Large intestine (tissue), 3 donors: ENCODE results near the gene DLGAP1. TPM values are rescaled to one million over a fixed set of nuclear protein-coding genes. Genes with fewer than 3 reads are reported as not detected.
"Not testable (repeated sequence)": the region's sequence is repeated elsewhere in the genome, so short reads cannot be mapped to it uniquely, and the experiment has no call there.

Experiments
- DNase-seq, 2 donors: peaks; one replicate each; pipeline versions ENCODE4 v3.0.0 to v3.0.0-alpha.2; 2013
- H3K27ac ChIP-seq: one replicate; pipeline ENCODE4 v1.5.1; 2013; ENCODE audit warnings: low read length
- H3K27me3 ChIP-seq: 2 replicates; pipeline ENCODE4 v1.6.1; 2013; ENCODE audit warnings: low read length; ENCODE audit not compliant: control insufficient read depth, insufficient read depth
- H3K36me3 ChIP-seq: 2 replicates; pipeline ENCODE4 v1.6.1; 2013; ENCODE audit warnings: low read length; ENCODE audit not compliant: control insufficient read depth, insufficient read depth
- H3K4me1 ChIP-seq: one replicate; pipeline ENCODE4 v1.6.1; 2013; ENCODE audit warnings: low read length; ENCODE audit not compliant: control insufficient read depth, insufficient read depth
- H3K4me3 ChIP-seq: one replicate; pipeline ENCODE4 v1.5.1; 2013; ENCODE audit warnings: low read length
- H3K9me3 ChIP-seq: one replicate; pipeline ENCODE4 v1.6.1; 2013; ENCODE audit warnings: mild to moderate bottlenecking, low read depth, low read length, moderate library complexity; ENCODE audit not compliant: control insufficient read depth
- WGBS: methylation state at CpG from one replicate; pipeline ENCODE4 v1.1.5; 2013; ENCODE audit warnings: low lambda C conversion rate; ENCODE audit not compliant: insufficient coverage; 5-methylcytosine and 5-hydroxymethylcytosine counted together
- polyA plus RNA-seq: library from polyadenylated mRNA; unstranded; fragments of 120-200 nt; gene quantifications from one replicate; pipeline ENCODE4 v1.2.1, GENCODE V29; 2013

The DLGAP1 gene
- polyA plus RNA-seq, 1 donor: 0.69 TPM

GRCh38 chr18:3612315-3612714 is 842.8 kb downstream of the DLGAP1 start:
- H3K36me3 ChIP-seq: no peaks in the 10 kb centered on the region
- H3K4me1 ChIP-seq: peaks cover 12% of the 10 kb centered on the region
- WGBS: no CpG with 5 or more reads among the region's 5 CpGs
- no peaks in the 10 kb centered on the region for H3K9me3 ChIP-seq
- no peak overlapping the region for H3K27ac ChIP-seq
- DNase-seq: no peak
- no peak overlapping the region for H3K4me3 ChIP-seq
- H3K27me3 ChIP-seq: no peaks in the 10 kb centered on the region

DNA sequence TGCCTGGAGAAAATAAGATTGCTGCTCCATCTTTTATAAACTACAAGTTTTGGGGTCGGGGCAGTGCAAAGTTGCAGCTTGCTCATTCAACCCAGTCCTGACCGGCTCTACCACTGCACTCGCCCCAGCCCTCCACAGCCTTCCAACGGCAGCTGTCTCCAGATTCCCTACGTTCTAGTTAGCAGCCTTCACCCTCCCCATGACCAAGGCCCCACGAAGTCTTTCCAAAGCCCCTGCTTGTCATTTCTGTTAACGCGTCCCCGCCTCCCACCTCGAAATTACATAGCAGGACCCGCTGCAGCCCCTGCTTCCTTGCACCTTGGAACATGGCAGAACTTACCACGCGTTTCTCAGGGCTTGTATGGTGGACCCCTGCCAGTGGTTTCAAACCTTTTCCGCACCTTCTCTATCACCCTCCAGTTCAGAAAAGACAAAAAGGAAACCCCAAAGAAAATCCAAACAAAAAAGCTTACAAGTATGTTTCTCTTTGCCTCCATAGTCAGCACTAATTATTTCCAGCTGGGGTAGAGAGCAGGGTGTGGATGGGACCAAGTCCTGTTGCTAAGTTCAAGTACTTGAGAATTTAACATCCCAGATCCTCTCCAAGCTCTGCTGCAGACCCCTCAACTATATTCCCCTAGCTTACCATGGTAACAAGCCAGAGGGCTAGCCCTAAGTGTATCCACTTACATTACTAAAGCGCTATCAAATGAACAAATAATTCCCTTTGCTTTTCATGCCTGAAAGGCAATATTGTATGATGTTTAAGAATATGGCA is 843.6 kb downstream of the DLGAP1 start:
- H3K9me3 ChIP-seq: no peaks in the 10 kb centered on the region
- DNase-seq: no peak
- H3K27me3 ChIP-seq: no peaks in the 10 kb centered on the region
- WGBS: 80% methylated on average over 1 of the region's 15 CpGs
- H3K27ac ChIP-seq: no peak overlapping the region
- peaks cover 13% of the 10 kb centered on the region for H3K4me1 ChIP-seq
- no peaks in the 10 kb centered on the region for H3K36me3 ChIP-seq
- H3K4me3 ChIP-seq: no peak overlapping the region

DNA sequence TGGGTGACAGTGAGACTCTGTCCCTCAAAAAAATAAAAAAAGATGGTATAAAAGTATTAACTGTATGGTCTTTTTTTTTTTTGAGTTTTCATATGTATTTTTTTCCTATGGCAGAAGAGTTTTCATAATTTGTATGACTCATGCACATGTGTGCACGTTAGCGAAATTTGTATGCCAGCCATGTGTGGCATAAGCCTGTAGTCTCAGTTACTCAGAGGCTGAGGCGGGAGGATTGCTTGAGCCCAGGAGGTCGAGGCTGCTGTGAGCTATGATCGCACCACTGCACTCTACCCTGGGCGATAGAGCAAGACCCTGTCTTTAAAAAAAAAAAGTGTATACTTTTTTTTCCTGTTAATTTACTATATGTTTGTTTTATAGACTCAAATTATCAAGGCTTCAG is 844.3 kb downstream of the DLGAP1 start:
- Histone ChIP-seq H3K27ac (no peak overlapping the region), H3K4me1 (peaks cover 13% of the 10 kb centered on the region), H3K27me3 (no peaks in the 10 kb centered on the region), H3K36me3 (no peaks in the 10 kb centered on the region), H3K4me3 (no peak overlapping the region), H3K9me3 (no peaks in the 10 kb centered on the region)
- WGBS: 100% methylated on average over 1 of the region's 6 CpGs
- no peak for DNase-seq

GRCh38 chr18:3610188-3610708 is 844.9 kb downstream of the DLGAP1 start:
- Histone ChIP-seq H3K4me3 (no peak overlapping the region), H3K27me3 (no peaks in the 10 kb centered on the region), H3K9me3 (no peaks in the 10 kb centered on the region), H3K27ac (no peak overlapping the region), H3K36me3 (no peaks in the 10 kb centered on the region), H3K4me1 (peaks cover 16% of the 10 kb centered on the region)
- no CpG with 5 or more reads among the region's 2 CpGs for whole genome bisulfite sequencing
- DNase-seq: no peak

DNA sequence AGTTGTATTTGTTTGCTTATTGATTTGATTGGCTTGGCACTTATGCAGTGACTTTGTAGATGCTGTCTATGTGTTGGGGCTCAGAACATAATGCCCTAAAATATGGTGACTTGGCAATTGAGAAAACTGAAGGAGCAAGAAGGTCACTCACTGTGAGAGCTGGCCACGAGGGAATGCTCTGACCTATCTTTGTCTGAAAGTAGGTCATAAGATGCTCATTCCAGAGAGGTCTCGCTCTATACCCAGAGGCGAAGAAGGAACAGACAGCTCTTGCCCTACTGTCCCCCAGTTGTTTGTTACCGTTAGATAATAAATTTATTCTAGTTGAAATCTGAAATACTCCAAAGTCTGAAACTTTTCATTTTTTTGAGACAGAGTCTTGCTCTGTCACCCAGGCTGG is 846.6 kb downstream of the DLGAP1 start:
- no peaks in the 10 kb centered on the region for H3K27me3 ChIP-seq
- peaks cover 30% of the 10 kb centered on the region for H3K4me1 ChIP-seq
- no CpG with 5 or more reads among the region's 4 CpGs for WGBS
- no peak overlapping the region for H3K4me3 ChIP-seq
- H3K9me3 ChIP-seq: no peaks in the 10 kb centered on the region
- DNase-seq: no peak
- no peak overlapping the region for H3K27ac ChIP-seq
- no peaks in the 10 kb centered on the region for H3K36me3 ChIP-seq

DNA sequence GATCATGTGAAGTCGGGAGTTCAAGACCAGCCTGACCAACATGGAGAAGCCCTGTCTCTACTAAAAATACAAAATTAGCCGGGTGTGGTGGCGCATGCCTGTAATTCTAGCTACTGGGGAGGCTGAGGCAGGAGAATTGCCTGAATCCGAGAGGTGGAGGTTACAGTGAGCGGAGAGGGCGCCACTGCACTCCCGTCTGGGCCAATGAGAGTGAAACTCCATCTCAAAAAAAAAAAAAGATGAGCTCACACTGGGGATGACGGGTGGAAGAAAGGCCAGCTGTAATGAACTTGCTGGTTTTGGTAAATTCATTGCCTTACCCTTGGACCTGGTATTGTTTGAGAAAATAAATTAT is 847.0 kb downstream of the DLGAP1 start:
- peaks cover 31% of the 10 kb centered on the region for H3K4me1 ChIP-seq
- not testable (repeated sequence) for H3K27ac ChIP-seq, H3K9me3 ChIP-seq, DNase-seq, H3K27me3 ChIP-seq, H3K4me3 ChIP-seq, H3K36me3 ChIP-seq
- whole genome bisulfite sequencing: 100% methylated on average over 1 of the region's 8 CpGs

DNA sequence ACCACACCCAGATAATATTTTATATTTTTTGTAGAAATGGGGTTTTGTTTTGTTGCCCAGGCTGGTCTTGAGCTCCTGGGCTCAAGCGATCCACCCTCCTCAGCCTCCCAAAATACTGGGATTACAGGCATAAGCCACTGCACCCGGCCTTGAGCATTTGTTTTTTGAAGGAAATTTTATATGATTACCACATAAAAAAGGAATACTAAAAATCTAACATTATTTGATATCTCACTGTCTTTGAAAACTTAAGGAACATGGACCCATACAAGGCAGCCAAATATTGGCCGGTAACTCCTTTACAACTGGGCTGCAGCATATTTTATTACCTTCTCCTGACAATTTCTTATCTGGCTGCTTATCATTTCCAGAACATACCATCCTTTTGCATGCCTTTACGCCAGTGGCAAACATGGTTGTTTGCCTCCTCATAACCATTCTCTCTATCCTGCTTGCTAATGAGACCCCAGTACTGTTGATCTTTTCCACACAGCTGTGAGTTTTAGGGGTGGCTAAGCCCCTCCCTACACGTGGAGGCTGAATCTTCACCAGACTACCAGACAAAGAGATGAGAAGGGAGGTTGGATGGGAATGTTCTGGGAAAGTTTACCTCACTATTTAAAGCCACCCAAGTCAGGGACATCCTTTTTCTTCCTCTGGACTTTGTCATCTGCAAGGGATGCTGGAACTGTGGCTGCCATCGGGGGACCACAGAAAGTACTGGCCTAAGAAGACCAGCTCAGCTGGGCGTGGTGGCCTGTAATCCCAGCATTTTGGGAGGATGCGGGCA is 847.6 kb downstream of the DLGAP1 start:
- peak in 1 of 2 donors; percentile 45 for DNase-seq
- no CpG with 5 or more reads among the region's 8 CpGs for WGBS
- no peaks in the 10 kb centered on the region for H3K9me3 ChIP-seq
- H3K27me3 ChIP-seq: no peaks in the 10 kb centered on the region
- H3K4me3 ChIP-seq: no peak overlapping the region
- no peaks in the 10 kb centered on the region for H3K36me3 ChIP-seq
- H3K27ac ChIP-seq: peak overlapping the region; percentile 22
- H3K4me1 ChIP-seq: peaks cover 31% of the 10 kb centered on the region

DNA sequence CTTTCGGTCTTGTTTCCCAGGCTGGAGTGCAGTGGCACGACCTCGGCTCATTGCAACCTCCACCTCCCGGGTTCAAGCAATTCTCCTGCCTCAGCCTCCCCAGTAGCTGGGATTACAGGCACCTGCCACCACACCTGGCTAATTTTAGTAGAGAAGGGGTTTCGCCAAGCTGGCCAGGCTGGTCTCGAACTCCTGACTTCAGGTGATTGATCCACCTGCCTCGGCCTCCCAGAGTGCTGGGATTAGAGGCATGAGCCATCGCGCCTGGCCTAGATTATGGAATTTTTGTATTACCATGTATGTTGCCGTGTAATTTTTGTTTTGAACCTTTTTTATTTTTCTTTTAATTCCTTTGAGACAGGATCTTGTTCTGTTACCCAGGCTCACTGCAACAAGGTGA is 848.2 kb downstream of the DLGAP1 start:
- Histone ChIP-seq H3K4me1 (peaks cover 31% of the 10 kb centered on the region), H3K27ac (peak overlapping the region; percentile 22)
- DNase-seq: not testable (repeated sequence)

DNA sequence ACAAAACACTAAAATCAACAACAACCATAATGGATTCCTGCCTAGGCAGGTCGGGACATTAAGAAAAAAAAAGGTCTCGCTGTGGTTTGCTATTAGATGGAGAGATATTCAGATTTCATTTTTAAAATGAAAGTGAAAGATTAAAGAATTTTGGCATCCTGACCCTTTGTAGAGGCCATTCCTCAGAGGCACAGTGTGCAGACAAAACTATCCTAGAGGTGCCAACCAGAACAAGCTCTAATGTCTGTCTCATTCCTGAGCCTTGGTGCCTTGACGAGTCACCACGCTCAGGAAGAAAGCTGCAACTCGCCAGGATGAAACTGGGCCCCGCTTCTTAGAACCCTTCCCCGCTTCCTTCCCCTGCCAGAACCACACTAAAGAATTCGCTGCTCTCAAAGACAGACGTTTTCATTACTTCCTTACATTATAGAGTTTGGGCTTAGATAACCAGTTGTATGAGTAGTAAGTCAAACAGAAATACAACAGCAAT is 849.1 kb downstream of the DLGAP1 start:
- H3K9me3 ChIP-seq: no peaks in the 10 kb centered on the region
- H3K27me3 ChIP-seq: no peaks in the 10 kb centered on the region
- H3K27ac ChIP-seq: peak overlapping the region; percentile 90
- peak in 1 of 2 donors; percentile 52 for DNase-seq
- WGBS: no CpG with 5 or more reads among the region's 9 CpGs
- H3K36me3 ChIP-seq: no peaks in the 10 kb centered on the region
- peaks cover 31% of the 10 kb centered on the region for H3K4me1 ChIP-seq
- peak overlapping the region; percentile 42 for H3K4me3 ChIP-seq

More for the DNA sequence above, 848.2 kb downstream of the DLGAP1 start:
- H3K9me3 ChIP-seq, H3K4me3 ChIP-seq, H3K27me3 ChIP-seq, H3K36me3 ChIP-seq: not testable (repeated sequence)
- WGBS: 71% methylated on average over 1 of the region's 10 CpGs

GRCh38 chr18:3605486-3605952 is 849.6 kb downstream of the DLGAP1 start:
- peaks cover 31% of the 10 kb centered on the region for H3K4me1 ChIP-seq
- 0% methylated on average over 2 of the region's 5 CpGs for WGBS
- peak overlapping the region; percentile 42 for H3K4me3 ChIP-seq

More at GRCh38 chr18:3605486-3605952, 849.6 kb downstream of the DLGAP1 start:
- Histone ChIP-seq H3K36me3 (no peaks in the 10 kb centered on the region), H3K9me3 (no peaks in the 10 kb centered on the region), H3K27ac (peak overlapping the region; percentile 90), H3K27me3 (no peaks in the 10 kb centered on the region)
- DNase-seq: no peak
